Measurements from ENCODE around the gene HYOU1. TPM values are rescaled to one million over a fixed set of nuclear protein-coding genes. Genes with fewer than 3 reads are reported as not detected.

HYOU1 gene
- total and polyA plus RNA-seq, 2 experiments from 2014 or later: 48.2 to 229 TPM

GRCh38 chr11:119091178-119091577, 34.2 kb upstream of the HYOU1 start:
- no peak for TF ChIP-seq ZNF114 (CRISPR knock-in tag; IDR thresholded peaks at IDR 0.05)
- TF ChIP-seq STAT1 (IDR thresholded peaks at IDR 0.05; ENCODE audit: unreplicated experiment): no peak
- TF ChIP-seq CREB1 (CRISPR knock-in tag; IDR thresholded peaks at IDR 0.05; ENCODE audit: low read depth): no peak
- TF ChIP-seq, protein P1, sequence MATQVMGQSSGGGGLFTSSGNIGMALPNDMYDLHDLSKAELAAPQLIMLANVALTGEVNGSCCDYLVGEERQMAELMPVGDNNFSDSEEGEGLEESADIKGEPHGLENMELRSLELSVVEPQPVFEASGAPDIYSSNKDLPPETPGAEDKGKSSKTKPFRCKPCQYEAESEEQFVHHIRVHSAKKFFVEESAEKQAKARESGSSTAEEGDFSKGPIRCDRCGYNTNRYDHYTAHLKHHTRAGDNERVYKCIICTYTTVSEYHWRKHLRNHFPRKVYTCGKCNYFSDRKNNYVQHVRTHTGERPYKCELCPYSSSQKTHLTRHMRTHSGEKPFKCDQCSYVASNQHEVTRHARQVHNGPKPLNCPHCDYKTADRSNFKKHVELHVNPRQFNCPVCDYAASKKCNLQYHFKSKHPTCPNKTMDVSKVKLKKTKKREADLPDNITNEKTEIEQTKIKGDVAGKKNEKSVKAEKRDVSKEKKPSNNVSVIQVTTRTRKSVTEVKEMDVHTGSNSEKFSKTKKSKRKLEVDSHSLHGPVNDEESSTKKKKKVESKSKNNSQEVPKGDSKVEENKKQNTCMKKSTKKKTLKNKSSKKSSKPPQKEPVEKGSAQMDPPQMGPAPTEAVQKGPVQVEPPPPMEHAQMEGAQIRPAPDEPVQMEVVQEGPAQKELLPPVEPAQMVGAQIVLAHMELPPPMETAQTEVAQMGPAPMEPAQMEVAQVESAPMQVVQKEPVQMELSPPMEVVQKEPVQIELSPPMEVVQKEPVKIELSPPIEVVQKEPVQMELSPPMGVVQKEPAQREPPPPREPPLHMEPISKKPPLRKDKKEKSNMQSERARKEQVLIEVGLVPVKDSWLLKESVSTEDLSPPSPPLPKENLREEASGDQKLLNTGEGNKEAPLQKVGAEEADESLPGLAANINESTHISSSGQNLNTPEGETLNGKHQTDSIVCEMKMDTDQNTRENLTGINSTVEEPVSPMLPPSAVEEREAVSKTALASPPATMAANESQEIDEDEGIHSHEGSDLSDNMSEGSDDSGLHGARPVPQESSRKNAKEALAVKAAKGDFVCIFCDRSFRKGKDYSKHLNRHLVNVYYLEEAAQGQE (IDR thresholded peaks at IDR 0.05; ENCODE audit: unreplicated experiment): no peak
- TF ChIP-seq NANOG (IDR thresholded peaks at IDR 0.05; ENCODE audit: borderline replicate concordance): no peak
- no peak for TF ChIP-seq EZH2 (IDR thresholded peaks at IDR 0.05; ENCODE audit: low read depth, unreplicated experiment)
- TF ChIP-seq JUNB (IDR thresholded peaks at IDR 0.05; ENCODE audit: unreplicated experiment): no peak
- TF ChIP-seq EZH2phosphoT487 (IDR thresholded peaks at IDR 0.05; ENCODE audit: unreplicated experiment): no peak
- TF ChIP-seq, protein P2, sequence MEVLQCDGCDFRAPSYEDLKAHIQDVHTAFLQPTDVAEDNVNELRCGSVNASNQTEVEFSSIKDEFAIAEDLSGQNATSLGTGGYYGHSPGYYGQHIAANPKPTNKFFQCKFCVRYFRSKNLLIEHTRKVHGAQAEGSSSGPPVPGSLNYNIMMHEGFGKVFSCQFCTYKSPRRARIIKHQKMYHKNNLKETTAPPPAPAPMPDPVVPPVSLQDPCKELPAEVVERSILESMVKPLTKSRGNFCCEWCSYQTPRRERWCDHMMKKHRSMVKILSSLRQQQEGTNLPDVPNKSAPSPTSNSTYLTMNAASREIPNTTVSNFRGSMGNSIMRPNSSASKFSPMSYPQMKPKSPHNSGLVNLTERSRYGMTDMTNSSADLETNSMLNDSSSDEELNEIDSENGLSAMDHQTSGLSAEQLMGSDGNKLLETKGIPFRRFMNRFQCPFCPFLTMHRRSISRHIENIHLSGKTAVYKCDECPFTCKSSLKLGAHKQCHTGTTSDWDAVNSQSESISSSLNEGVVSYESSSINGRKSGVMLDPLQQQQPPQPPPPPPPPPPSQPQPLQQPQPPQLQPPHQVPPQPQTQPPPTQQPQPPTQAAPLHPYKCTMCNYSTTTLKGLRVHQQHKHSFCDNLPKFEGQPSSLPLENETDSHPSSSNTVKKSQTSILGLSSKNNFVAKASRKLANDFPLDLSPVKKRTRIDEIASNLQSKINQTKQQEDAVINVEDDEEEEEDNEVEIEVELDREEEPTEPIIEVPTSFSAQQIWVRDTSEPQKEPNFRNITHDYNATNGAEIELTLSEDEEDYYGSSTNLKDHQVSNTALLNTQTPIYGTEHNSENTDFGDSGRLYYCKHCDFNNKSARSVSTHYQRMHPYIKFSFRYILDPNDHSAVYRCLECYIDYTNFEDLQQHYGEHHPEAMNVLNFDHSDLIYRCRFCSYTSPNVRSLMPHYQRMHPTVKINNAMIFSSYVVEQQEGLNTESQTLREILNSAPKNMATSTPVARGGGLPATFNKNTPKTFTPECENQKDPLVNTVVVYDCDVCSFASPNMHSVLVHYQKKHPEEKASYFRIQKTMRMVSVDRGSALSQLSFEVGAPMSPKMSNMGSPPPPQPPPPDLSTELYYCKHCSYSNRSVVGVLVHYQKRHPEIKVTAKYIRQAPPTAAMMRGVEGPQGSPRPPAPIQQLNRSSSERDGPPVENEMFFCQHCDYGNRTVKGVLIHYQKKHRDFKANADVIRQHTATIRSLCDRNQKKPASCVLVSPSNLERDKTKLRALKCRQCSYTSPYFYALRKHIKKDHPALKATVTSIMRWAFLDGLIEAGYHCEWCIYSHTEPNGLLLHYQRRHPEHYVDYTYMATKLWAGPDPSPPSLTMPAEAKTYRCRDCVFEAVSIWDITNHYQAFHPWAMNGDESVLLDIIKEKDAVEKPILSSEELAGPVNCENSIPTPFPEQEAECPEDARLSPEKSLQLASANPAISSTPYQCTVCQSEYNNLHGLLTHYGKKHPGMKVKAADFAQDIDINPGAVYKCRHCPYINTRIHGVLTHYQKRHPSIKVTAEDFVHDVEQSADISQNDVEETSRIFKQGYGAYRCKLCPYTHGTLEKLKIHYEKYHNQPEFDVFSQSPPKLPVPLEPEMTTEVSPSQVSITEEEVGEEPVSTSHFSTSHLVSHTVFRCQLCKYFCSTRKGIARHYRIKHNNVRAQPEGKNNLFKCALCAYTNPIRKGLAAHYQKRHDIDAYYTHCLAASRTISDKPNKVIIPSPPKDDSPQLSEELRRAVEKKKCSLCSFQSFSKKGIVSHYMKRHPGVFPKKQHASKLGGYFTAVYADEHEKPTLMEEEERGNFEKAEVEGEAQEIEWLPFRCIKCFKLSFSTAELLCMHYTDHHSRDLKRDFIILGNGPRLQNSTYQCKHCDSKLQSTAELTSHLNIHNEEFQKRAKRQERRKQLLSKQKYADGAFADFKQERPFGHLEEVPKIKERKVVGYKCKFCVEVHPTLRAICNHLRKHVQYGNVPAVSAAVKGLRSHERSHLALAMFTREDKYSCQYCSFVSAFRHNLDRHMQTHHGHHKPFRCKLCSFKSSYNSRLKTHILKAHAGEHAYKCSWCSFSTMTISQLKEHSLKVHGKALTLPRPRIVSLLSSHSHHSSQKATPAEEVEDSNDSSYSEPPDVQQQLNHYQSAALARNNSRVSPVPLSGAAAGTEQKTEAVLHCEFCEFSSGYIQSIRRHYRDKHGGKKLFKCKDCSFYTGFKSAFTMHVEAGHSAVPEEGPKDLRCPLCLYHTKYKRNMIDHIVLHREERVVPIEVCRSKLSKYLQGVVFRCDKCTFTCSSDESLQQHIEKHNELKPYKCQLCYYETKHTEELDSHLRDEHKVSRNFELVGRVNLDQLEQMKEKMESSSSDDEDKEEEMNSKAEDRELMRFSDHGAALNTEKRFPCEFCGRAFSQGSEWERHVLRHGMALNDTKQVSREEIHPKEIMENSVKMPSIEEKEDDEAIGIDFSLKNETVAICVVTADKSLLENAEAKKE (CRISPR knock-in tag; IDR thresholded peaks at IDR 0.05): no peak
- TF ChIP-seq, protein P3, sequence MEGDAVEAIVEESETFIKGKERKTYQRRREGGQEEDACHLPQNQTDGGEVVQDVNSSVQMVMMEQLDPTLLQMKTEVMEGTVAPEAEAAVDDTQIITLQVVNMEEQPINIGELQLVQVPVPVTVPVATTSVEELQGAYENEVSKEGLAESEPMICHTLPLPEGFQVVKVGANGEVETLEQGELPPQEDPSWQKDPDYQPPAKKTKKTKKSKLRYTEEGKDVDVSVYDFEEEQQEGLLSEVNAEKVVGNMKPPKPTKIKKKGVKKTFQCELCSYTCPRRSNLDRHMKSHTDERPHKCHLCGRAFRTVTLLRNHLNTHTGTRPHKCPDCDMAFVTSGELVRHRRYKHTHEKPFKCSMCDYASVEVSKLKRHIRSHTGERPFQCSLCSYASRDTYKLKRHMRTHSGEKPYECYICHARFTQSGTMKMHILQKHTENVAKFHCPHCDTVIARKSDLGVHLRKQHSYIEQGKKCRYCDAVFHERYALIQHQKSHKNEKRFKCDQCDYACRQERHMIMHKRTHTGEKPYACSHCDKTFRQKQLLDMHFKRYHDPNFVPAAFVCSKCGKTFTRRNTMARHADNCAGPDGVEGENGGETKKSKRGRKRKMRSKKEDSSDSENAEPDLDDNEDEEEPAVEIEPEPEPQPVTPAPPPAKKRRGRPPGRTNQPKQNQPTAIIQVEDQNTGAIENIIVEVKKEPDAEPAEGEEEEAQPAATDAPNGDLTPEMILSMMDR (conservative IDR thresholded peaks at IDR 0.05; ENCODE audit: low read depth in 2 of 2): no peak
- no peak for TF ChIP-seq ETS1 (IDR thresholded peaks at IDR 0.05)
- no peak for TF ChIP-seq ZNF331 (CRISPR knock-in tag; IDR thresholded peaks at IDR 0.05; ENCODE audit: low read depth)
- TF ChIP-seq POLR2AphosphoS5 (IDR thresholded peaks at IDR 0.05; ENCODE audit: low read depth): no peak
- Histone ChIP-seq H4K20me1 (replicated peaks; ENCODE audit: insufficient read depth) (peaks cover 29% of the 10 kb centered on the region; the same call in 1 of the 2 replicates), H3K79me2 (replicated peaks; ENCODE audit: insufficient read depth) (peaks cover 40% of the 10 kb centered on the region), H3K36me3 (ENCODE audit: insufficient read depth) (peaks cover 4% of the 10 kb centered on the region), H2AFZ (no peak overlapping the region), H3K27ac (ENCODE audit: low read depth) (peak overlapping the region; percentile 30; the same call in 1 of the 2 replicates), H3K4me2 (no peak overlapping the region), H3F3A (replicated peaks; ENCODE audit: low read depth) (peaks cover 36% of the 10 kb centered on the region), H3K9me2 (ENCODE audit: insufficient read depth) (no peaks in the 10 kb centered on the region), H3K4me1 (ENCODE audit: insufficient read depth) (peaks cover 14% of the 10 kb centered on the region; the same call in 1 of the 2 replicates), H3K27me3 (ENCODE audit: insufficient read depth) (no peaks in the 10 kb centered on the region), H3K4me3 (no peak overlapping the region)
- peaks cover 30% of the 10 kb centered on the region for H3K27me3 Mint-ChIP-seq (ENCODE audit: insufficient read depth, low read depth, poor library complexity)
- ATAC-seq: no peak
- no peak overlapping the region for H3K4me3 Mint-ChIP-seq
- peaks cover 56% of the 10 kb centered on the region for H3K36me3 Mint-ChIP-seq (ENCODE audit: low read depth)
- no peak overlapping the region for H3K27ac Mint-ChIP-seq
- no peak for DNase-seq (ENCODE audit: low spot score)
- H3K9me3 Mint-ChIP-seq: no peaks in the 10 kb centered on the region; the same call in 2 of the 3 replicates
- H3K4me1 Mint-ChIP-seq: peaks cover 10% of the 10 kb centered on the region
